Vagina (tissue), 2 donors: ENCODE results near the gene ZNF133.

Experiments
- POLR2AphosphoS5 ChIP-seq, 2 donors: sonication (generic); formaldehyde crosslinking; IDR thresholded peaks; one replicate each; pipeline ENCODE4 v1.9.0; 2017; ENCODE audit warnings: antibody characterized with exemption in 2 of 2, mild to moderate bottlenecking in 2 of 2, low read depth in 1 of 2; ENCODE audit not compliant: insufficient read depth in 1 of 2
- TF ChIP-seq, protein P1 (sequence below), 3 experiments: fragments of 450-650 bp in 2 of 3; fragments of 200-600 bp in 1 of 3; sonication (generic) in 1 of 3; IDR thresholded peaks; one replicate each; pipeline ENCODE4 v1.5.1; 2017 to 2019; ENCODE audit warnings: antibody characterized with exemption in 3 of 3, mild to moderate bottlenecking in 2 of 3, moderate library complexity in 2 of 3

DNA sequence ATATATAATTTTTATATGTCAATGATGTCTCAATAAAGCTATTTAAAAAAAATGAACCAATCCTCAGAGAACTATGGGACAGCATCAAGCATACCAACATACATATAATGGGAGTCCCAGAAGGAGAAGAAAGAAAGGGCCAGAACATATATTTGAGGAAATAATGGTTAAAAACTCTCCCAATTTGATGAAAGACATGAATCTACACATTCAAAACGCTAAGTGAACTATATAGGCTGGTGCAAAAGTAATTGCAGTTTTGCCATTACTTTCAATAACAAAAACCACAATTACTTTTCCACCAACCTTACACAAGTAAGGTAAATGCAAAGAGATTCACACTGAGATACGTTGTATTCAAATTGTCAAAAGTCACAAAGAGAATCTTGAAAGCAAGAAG is 43.4 kb downstream of the ZNF133 start:
- TF ChIP-seq, protein P1, sequence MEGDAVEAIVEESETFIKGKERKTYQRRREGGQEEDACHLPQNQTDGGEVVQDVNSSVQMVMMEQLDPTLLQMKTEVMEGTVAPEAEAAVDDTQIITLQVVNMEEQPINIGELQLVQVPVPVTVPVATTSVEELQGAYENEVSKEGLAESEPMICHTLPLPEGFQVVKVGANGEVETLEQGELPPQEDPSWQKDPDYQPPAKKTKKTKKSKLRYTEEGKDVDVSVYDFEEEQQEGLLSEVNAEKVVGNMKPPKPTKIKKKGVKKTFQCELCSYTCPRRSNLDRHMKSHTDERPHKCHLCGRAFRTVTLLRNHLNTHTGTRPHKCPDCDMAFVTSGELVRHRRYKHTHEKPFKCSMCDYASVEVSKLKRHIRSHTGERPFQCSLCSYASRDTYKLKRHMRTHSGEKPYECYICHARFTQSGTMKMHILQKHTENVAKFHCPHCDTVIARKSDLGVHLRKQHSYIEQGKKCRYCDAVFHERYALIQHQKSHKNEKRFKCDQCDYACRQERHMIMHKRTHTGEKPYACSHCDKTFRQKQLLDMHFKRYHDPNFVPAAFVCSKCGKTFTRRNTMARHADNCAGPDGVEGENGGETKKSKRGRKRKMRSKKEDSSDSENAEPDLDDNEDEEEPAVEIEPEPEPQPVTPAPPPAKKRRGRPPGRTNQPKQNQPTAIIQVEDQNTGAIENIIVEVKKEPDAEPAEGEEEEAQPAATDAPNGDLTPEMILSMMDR (IDR thresholded peaks at IDR 0.05) = no peak
- TF ChIP-seq POLR2AphosphoS5 (IDR thresholded peaks at IDR 0.05; ENCODE audit: insufficient read depth in 1 of 2, low read depth in 1 of 2) = no peak
